ENCODE measurements around the gene EEF1AKMT3.

GRCh38 chr12:57754411-57755193, 17.8 kb upstream of the EEF1AKMT3 start, which contains the start of gene MARCHF9:
- TF ChIP-seq CTCF (conservative IDR thresholded peaks at IDR 0.05; ENCODE audit: low read length) (no peak), EZH2phosphoT487 (IDR thresholded peaks at IDR 0.05; ENCODE audit: borderline replicate concordance) (no peak)

Measured in Loucy (cell line).